GM12878 (cell line): ENCODE measurements around the gene ANKRD33B. TPM values are rescaled to one million over a fixed set of nuclear protein-coding genes. Genes with fewer than 3 reads are reported as not detected.

Source experiments
- ATAC-seq: fragments of 200-7000 bp; cut with Tn5 transposase; 3 replicates; pipeline ENCODE4 v1.9.1; 2020; ENCODE audit warnings: mild to moderate bottlenecking, moderate library complexity
- BruUV-seq: library from RNA; stranded (reverse); fragments of 400-500 nt; replicated peaks from 2 replicates; lab custom pipeline; 2021; lab: Mats Ljungman, UMichigan
- CTCF ChIA-PET: fragments of 300-600 bp; sonication (Branson Sonifier 250); formaldehyde crosslinking; extraction: SDS; loops from one replicate; lab custom pipeline; 2021; ENCODE audit warnings: inconsistent platforms; lab: Yijun Ruan, JAX
- POLR2A ChIA-PET: fragments of 350-600 bp; formaldehyde crosslinking; extraction: SDS; loops from one replicate; lab custom pipeline; 2021; ENCODE audit warnings: inconsistent platforms; lab: Charles Lee
- RAD21 ChIA-PET: fragments of 300-600 bp; sonication (Branson Sonifier 250); formaldehyde crosslinking; loops from one replicate; lab custom pipeline; 2023; ENCODE audit warnings: antibody characterized with exemption; ENCODE audit not compliant: unreplicated experiment; lab: Charles Lee
- SMC1A ChIA-PET: fragments of 300-600 bp; sonication (Branson Sonifier 250); formaldehyde crosslinking; loops from one replicate; lab custom pipeline; 2023; ENCODE audit not compliant: unreplicated experiment, uncharacterized antibody; lab: Charles Lee
- DNase-seq: peaks from one replicate; pipeline ENCODE4 v3.0.0-alpha.2; 2011; ENCODE audit warnings: low read depth, low spot score
- FAIRE-seq: peaks from 3 replicates; lab custom pipeline; 2011; peaks lifted over from hg19 to GRCh38; lab: Jason Lieb, UNC
- H2AFZ ChIP-seq: 2 replicates; pipeline ENCODE4 v1.6.0; 2011; ENCODE audit warnings: low read depth, low read length, control low read depth; ENCODE audit not compliant: control insufficient read depth
- H3K27ac ChIP-seq: 2 replicates; pipeline ENCODE4 v1.5.1; 2011; ENCODE audit warnings: control low read depth; ENCODE audit not compliant: control insufficient read depth, insufficient read depth
- H3K27me3 ChIP-seq, 2 experiments: replicated peaks in 1 of 2; 2 replicates each; pipeline versions ENCODE4 v1.6.0 to v1.6.1; 2011; ENCODE audit warnings: low read length in 1 of 2; ENCODE audit not compliant: control insufficient read depth in 2 of 2, insufficient read depth in 2 of 2
- H3K36me3 ChIP-seq, 2 experiments: 2 replicates each; pipeline ENCODE4 v1.5.1; 2011; ENCODE audit warnings: low read length in 1 of 2; ENCODE audit not compliant: control insufficient read depth in 2 of 2, insufficient read depth in 2 of 2
- H3K4me1 ChIP-seq: 2 replicates; pipeline ENCODE4 v1.6.1; 2011; ENCODE audit warnings: mild to moderate bottlenecking, low read length, moderate library complexity, mixed read lengths; ENCODE audit not compliant: control insufficient read depth, insufficient read depth
- H3K4me2 ChIP-seq: 2 replicates; pipeline ENCODE4 v1.6.0; 2011; ENCODE audit warnings: control low read depth; ENCODE audit not compliant: control insufficient read depth, insufficient read depth
- H3K4me3 ChIP-seq: fragments of 200-600 bp; sonication (generic); 2 replicates; pipeline ENCODE4 v1.5.1; 2016
- H3K79me2 ChIP-seq: 2 replicates; pipeline ENCODE4 v1.6.0; 2011; ENCODE audit warnings: low read length; ENCODE audit not compliant: control insufficient read depth, insufficient read depth
- H3K9ac ChIP-seq: 2 replicates; pipeline ENCODE4 v1.8.0; 2011; ENCODE audit warnings: low read length, control low read depth, mixed read lengths; ENCODE audit not compliant: control insufficient read depth, insufficient read depth
- H3K9me3 ChIP-seq: replicated peaks from 3 replicates; pipeline ENCODE4 v1.5.1; 2011; ENCODE audit warnings: mild to moderate bottlenecking, low read length; ENCODE audit not compliant: control insufficient read depth, insufficient read depth
- H4K20me1 ChIP-seq: 2 replicates; pipeline ENCODE4 v1.6.0; 2011; ENCODE audit not compliant: control insufficient read depth, insufficient read depth
- CBFB ChIP-seq: IDR thresholded peaks from 2 replicates; pipeline ENCODE4 v1.6.1; 2016; ENCODE audit warnings: antibody characterized with exemption, low read depth
- CEBPZ ChIP-seq: fragments of 150-350 bp; IDR thresholded peaks from 2 replicates; pipeline ENCODE4 v1.6.1; 2016; ENCODE audit warnings: low read depth, low read length
- EED ChIP-seq: sonication (generic); IDR thresholded peaks from 2 replicates; pipeline ENCODE4 v1.6.1; 2016; ENCODE audit warnings: antibody characterized with exemption, low read depth
- EGR1 ChIP-seq, 2 experiments: IDR thresholded peaks; 1 replicate in 1 of 2; 2 replicates in 1 of 2; pipeline ENCODE4 v1.6.1; 2011 to 2012; ENCODE audit warnings: low read depth in 2 of 2, low read length in 2 of 2, borderline replicate concordance in 1 of 2, mild to moderate bottlenecking in 1 of 2, moderate library complexity in 1 of 2
- ETV6 ChIP-seq, 2 experiments: fragments of 450-650 bp in 1 of 2; IDR thresholded peaks in 1 of 2; conservative IDR thresholded peaks in 1 of 2; 2 replicates each; pipeline ENCODE4 v1.6.1; 2014; ENCODE audit warnings: antibody characterized with exemption in 1 of 2, borderline replicate concordance in 1 of 2, low read depth in 1 of 2, mild to moderate bottlenecking in 1 of 2, moderate library complexity in 1 of 2
- HSF1 ChIP-seq: fragments of 150-350 bp; IDR thresholded peaks from 2 replicates; pipeline ENCODE4 v1.6.1; 2014; ENCODE audit warnings: mild to moderate bottlenecking, low read depth, low read length
- IKZF1 ChIP-seq: fragments of 450-650 bp; conservative IDR thresholded peaks from 2 replicates; pipeline ENCODE4 v1.6.1; 2017; ENCODE audit warnings: antibody characterized with exemption, mild to moderate bottlenecking
- POLR2A ChIP-seq: IDR thresholded peaks from 2 replicates; pipeline ENCODE4 v1.6.1; 2011; ENCODE audit warnings: low read depth, mild to moderate bottlenecking, low read length
- RUNX3 ChIP-seq: IDR thresholded peaks from 2 replicates; pipeline ENCODE4 v1.6.1; 2012; ENCODE audit warnings: low read length, inconsistent platforms
- USF2 ChIP-seq: IDR thresholded peaks from 2 replicates; pipeline ENCODE4 v1.6.1; 2011; ENCODE audit warnings: low read depth, low read length, improper control_type of control experiment, borderline replicate concordance
- WGBS: methylation state at CpG from one replicate; pipeline ENCODE4 v1.1.6; 2016; ENCODE audit warnings: low lambda C conversion rate; ENCODE audit not compliant: insufficient replicate concordance, insufficient coverage; ENCODE audit errors: missing lambda C conversion rate; 5-methylcytosine and 5-hydroxymethylcytosine counted together
- in situ Hi-C: fragments of 300-500 bp; cut with MboI; formaldehyde crosslinking; loops from 9 replicates; pipeline ENCODE4 v1.14.3; 2018; ENCODE audit warnings: mixed read lengths
- intact Hi-C: fragments of 100-400 bp; cut with micrococcal nuclease; formaldehyde crosslinking; loops from one replicate; pipeline ENCODE4 v1.14.2; 2022; ENCODE audit not compliant: unreplicated experiment
- polyA plus RNA-seq, 11 experiments: library from polyadenylated mRNA; depleted of rRNA in 4 of 11; unstranded in 6 of 11; stranded (reverse) in 5 of 11; fragments of >200 nt; fragmentation: Nextera tagmentation in 4 of 11; fragmentation: Illumina TruSeq in 1 of 11; extraction: Ambion mirVana in 4 of 11; extraction: Trizol in 1 of 11; gene quantifications; 1 replicate in 1 of 11; 2 replicates in 10 of 11; pipeline versions ENCODE4 v1.2.1 to v1.2.3, GENCODE V29; 2011 to 2016; ENCODE audit warnings: inconsistent platforms in 2 of 11, missing spikeins in 2 of 11, low read depth in 1 of 11
- total RNA-seq, 4 experiments: library from RNA; depleted of rRNA in 3 of 4; stranded (reverse); fragments of >200 nt in 3 of 4; fragmentation: Illumina TruSeq in 1 of 4; extraction: Trizol in 1 of 4; gene quantifications; 2 replicates each; pipeline versions ENCODE4 v1.2.1 to v1.2.3, GENCODE V29; 2013 to 2021

ANKRD33B gene
- total and polyA plus RNA-seq, 10 of the 15 experiments (the other 5 are each of a cell fraction or from before 2014, with no cell fraction given), result 4.9 to 61.6 (median 15.6) TPM

- TF ChIP-seq CEBPZ, result no peak
Measured at GRCh38 chr5:10703676-10704075, 139.8 kb downstream of the ANKRD33B start (continued).

GRCh38 chr5:10704949-10705621, 141.2 kb downstream of the ANKRD33B start:
- CTCF ChIA-PET, result interaction anchor here (4.6 kb wide), 1 partner anchor 15 kb away, joined by 20 read pairs; no protein-coding TSS in a partner anchor
- peak; percentile 24 for ATAC-seq
- H3K4me1 ChIP-seq, result peaks cover 28% of the 10 kb centered on the region
- no peak overlapping the region for H3K4me2 ChIP-seq
- H3K4me3 ChIP-seq, result no peak overlapping the region
- no peak for DNase-seq
- H2AFZ ChIP-seq, result no peak overlapping the region
- peaks cover 9 to 12% of the 10 kb centered on the region in 2 experiments for H3K36me3 ChIP-seq
- TF ChIP-seq EED (peak; percentile 58; the same call in 1 of the 2 replicates), EGR1 (IDR thresholded peaks at IDR 0.05; ENCODE audit: borderline replicate concordance in 1 of 2, low read depth in 2 of 2, low read length in 2 of 2) (0 out of 3 replicates have a peak, but pooled peaks of 1 of the 2 experiments have one; percentile 19), HSF1 (no peak), USF2 (no peak), POLR2A (no peak), CEBPZ (no peak), IKZF1 (peak; percentile 33; the same call in 1 of the 2 replicates), RUNX3 (peak; percentile 59), ETV6 (conservative IDR thresholded peaks at IDR 0.05 in 1 of 2, IDR thresholded peaks at IDR 0.05 in 1 of 2; ENCODE audit: borderline replicate concordance in 1 of 2, low read depth in 1 of 2) (peak in 1 of 2 experiments; percentile 88; a peak in 1 of 4 replicates), CBFB (no peak)
- POLR2A ChIA-PET, result no interaction called here
- 45% methylated on average over 10 of the region's 10 CpGs for WGBS
- intact Hi-C loops (loop anchor here (5.0 kb wide), 1 partner anchor 332 kb away; no protein-coding TSS in a partner anchor), in situ Hi-C loops (no loop called here)
- H3K27ac ChIP-seq, result 0 out of 2 replicates have a peak overlapping the region, but pooled peaks have one; percentile 27
- H3K9me3 ChIP-seq, result no peaks in the 10 kb centered on the region
- SMC1A ChIA-PET, result interaction anchor here (0.6 to 0.7 kb wide), 2 partner anchors 22 to 867 kb away, joined by 3 read pairs; no protein-coding TSS in a partner anchor
- no peak for FAIRE-seq
- no peak overlapping the region for H3K9ac ChIP-seq
- no peaks in the 10 kb centered on the region for H3K27me3 ChIP-seq
- peaks cover 6% of the 10 kb centered on the region for H3K79me2 ChIP-seq
- RAD21 ChIA-PET, result interaction anchor here (0.8 kb wide), 1 partner anchor 21 kb away, joined by 3 read pairs; no protein-coding TSS in a partner anchor
- no peaks in the 10 kb centered on the region; the same call in 1 of the 2 replicates for H4K20me1 ChIP-seq
- TSS peak; percentile 5 for BruUV-seq
